Measurements from ENCODE around the gene CPED1. TPM values are rescaled to one million over a fixed set of nuclear protein-coding genes. Genes with fewer than 3 reads are reported as not detected.
"Not testable (repeated sequence)": the region's sequence is repeated elsewhere in the genome, so short reads cannot be mapped to it uniquely, and the experiment has no call there.

Gene CPED1
- total and polyA plus RNA-seq, 9 donors: 6.6 to 26.6 (median 10.8) TPM

DNA sequence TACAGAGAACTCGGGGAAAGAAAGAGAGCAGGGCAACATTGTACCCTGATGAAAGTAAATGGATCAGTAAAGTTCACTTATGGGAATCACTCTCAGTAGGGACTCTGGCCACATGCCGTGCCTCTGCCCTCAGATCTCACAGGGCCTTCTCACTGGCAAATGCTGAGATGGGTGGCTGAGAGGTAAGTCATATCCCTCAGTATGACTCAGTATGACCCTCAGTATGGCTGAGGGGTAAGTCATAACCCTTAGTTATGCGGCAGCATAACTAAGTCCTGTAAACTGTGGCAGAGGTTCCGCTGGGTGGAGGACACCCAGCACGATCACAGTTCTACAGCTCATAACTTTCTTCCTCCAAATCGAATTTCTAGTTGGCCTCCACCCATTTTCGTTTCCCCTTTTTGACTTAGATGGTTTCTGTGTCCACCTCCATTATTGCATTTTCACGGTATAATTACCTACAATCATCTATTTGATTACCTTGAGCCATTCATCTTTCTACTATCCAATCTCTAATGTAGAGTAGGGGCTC, 313.8 kb downstream of the CPED1 start:
- H3K9me3 ChIP-seq (replicated peaks; ENCODE audit: control insufficient read depth, low read depth, low read length): no peaks in the 10 kb centered on the region
- no peaks in the 10 kb centered on the region for H3K36me3 ChIP-seq (ENCODE audit: control insufficient read depth, insufficient read depth, low read length)
- 73% methylated on average over 3 of the region's 8 CpGs for WGBS (ENCODE audit: insufficient coverage)
- H3K27ac ChIP-seq (ENCODE audit: low read length): no peak overlapping the region
- no peak overlapping the region for H3K4me3 ChIP-seq (ENCODE audit: low read length)
- H3K27me3 ChIP-seq (ENCODE audit: control insufficient read depth, insufficient read depth, low read length): no peaks in the 10 kb centered on the region
- no peaks in the 10 kb centered on the region for H3K4me1 ChIP-seq (ENCODE audit: control insufficient read depth, insufficient read depth, low read length)
- DNase-seq: no peak

DNA sequence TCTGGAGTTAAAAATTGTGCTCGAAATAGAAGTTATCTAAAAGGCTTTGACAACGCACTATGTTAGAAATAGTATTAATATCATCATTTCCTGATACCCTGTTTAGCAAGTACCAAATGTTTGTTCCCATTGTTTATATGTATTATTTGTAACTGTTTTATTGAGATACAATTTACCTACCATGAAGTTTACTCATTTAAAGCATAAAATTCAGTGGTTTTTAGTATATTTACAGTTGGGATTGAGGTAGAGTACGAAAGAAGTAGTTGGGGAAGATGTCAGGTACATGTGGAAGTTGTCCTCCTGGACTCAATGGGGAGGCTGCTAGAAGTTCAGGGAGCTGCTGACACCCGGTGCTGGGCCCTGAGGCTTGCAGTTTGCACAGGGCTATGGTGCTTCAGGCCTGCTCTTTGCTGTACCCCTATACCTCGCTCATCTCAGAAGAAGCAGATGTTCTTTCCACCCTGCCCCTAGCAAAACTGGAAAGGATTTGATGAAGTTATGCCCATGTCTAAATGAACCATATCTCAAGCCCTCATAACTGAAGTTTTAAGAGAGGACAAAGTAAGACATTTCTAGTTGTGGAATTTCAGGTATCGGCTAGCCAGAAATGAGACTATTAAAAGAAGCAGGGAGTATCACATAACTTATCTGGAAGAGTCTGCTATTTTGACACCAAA, 315.1 kb downstream of the CPED1 start:
- no peak for DNase-seq
- no peaks in the 10 kb centered on the region for H3K27me3 ChIP-seq (ENCODE audit: control insufficient read depth, insufficient read depth, low read length)
- H3K4me1 ChIP-seq (ENCODE audit: control insufficient read depth, insufficient read depth, low read length): no peaks in the 10 kb centered on the region
- H3K27ac ChIP-seq (ENCODE audit: low read length): no peak overlapping the region
- 100% methylated on average over 1 of the region's 6 CpGs for WGBS (ENCODE audit: insufficient coverage)
- H3K4me3 ChIP-seq (ENCODE audit: low read length): no peak overlapping the region
- no peaks in the 10 kb centered on the region for H3K9me3 ChIP-seq (replicated peaks; ENCODE audit: control insufficient read depth, low read depth, low read length)
- H3K36me3 ChIP-seq (ENCODE audit: control insufficient read depth, insufficient read depth, low read length): no peaks in the 10 kb centered on the region

DNA sequence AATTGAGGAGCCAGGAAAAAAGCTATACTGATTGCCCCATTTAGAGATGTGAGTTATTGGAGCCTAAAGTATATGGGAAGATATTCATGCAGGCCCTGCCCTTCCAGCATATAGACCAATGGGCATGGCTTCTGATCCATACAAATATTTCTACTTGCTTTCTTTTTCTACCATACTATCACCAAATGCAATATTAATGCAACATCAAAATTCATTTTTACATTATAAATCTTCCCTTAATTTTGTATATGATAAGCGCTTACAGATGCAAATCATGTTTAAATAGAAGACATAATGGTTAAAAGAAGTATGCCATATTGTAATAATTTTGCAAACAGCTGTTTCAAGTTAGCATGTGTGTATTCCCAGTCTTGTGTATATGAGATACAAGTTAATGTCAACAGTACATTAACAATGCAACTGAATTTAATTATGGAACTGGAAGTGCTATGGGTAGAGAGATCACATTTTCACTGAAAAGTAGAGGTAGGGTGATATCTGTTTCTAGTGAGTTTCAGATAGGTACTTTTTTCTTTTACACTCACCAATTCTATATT, 315.7 kb downstream of the CPED1 start:
- no peaks in the 10 kb centered on the region for H3K36me3 ChIP-seq (ENCODE audit: control insufficient read depth, insufficient read depth, low read length)
- H3K9me3 ChIP-seq (replicated peaks; ENCODE audit: control insufficient read depth, low read depth, low read length): no peaks in the 10 kb centered on the region
- no peaks in the 10 kb centered on the region for H3K27me3 ChIP-seq (ENCODE audit: control insufficient read depth, insufficient read depth, low read length)
- DNase-seq: peak; percentile 40
- no peaks in the 10 kb centered on the region for H3K4me1 ChIP-seq (ENCODE audit: control insufficient read depth, insufficient read depth, low read length)
- no peak overlapping the region for H3K27ac ChIP-seq (ENCODE audit: low read length)
- no CpG with 5 or more reads among the region's 1 CpG for WGBS (ENCODE audit: insufficient coverage)
- H3K4me3 ChIP-seq (ENCODE audit: low read length): no peak overlapping the region

DNA sequence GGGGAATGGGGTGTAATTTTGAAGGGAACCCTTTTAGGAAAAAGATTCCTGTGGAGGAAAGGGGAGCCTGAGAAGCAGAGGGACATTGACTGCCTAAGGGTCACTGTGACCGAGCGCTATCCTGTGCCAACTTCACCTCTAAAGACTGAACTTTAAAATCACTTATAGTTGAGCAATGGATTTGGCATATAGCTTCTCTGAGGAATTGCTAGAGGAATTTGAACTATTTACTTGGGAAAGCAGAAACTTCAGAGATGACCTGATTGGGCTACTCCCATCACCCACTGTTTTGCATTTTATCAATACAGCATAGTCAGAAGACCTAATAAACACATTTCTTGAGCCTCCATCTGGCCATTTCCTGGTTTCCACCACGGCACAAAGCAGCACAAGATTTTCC, 316.6 kb downstream of the CPED1 start:
- H3K27me3 ChIP-seq (ENCODE audit: control insufficient read depth, insufficient read depth, low read length): no peaks in the 10 kb centered on the region
- WGBS (ENCODE audit: insufficient coverage): no CpG with 5 or more reads among the region's 3 CpGs
- H3K36me3 ChIP-seq (ENCODE audit: control insufficient read depth, insufficient read depth, low read length): no peaks in the 10 kb centered on the region
- DNase-seq: no peak
- H3K4me3 ChIP-seq (ENCODE audit: low read length): no peak overlapping the region
- H3K4me1 ChIP-seq (ENCODE audit: control insufficient read depth, insufficient read depth, low read length): no peaks in the 10 kb centered on the region
- no peak overlapping the region for H3K27ac ChIP-seq (ENCODE audit: low read length)
- H3K9me3 ChIP-seq (replicated peaks; ENCODE audit: control insufficient read depth, low read depth, low read length): no peaks in the 10 kb centered on the region

DNA sequence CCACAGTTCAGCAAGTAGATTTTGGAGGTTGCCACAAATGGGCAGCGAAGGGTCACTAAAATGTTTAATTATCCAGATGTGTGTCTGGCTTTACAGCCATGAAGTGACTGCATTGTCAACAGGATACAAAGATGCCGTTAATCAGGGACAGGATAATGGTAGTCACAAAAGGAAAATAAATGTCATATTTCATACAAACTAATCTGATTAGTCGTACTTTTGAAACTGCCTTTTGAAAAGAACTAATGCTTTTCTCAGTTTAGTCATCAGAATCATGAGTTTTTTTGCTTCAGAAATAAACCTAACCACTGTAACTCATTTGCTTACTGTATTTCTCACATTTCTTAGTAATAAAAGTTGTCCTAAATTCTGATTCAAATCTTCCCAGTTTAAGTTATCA, 318.1 kb downstream of the CPED1 start:
- Histone ChIP-seq H3K4me3 (ENCODE audit: low read length) (no peak overlapping the region), H3K27me3 (ENCODE audit: control insufficient read depth, insufficient read depth, low read length) (no peaks in the 10 kb centered on the region)

DNA sequence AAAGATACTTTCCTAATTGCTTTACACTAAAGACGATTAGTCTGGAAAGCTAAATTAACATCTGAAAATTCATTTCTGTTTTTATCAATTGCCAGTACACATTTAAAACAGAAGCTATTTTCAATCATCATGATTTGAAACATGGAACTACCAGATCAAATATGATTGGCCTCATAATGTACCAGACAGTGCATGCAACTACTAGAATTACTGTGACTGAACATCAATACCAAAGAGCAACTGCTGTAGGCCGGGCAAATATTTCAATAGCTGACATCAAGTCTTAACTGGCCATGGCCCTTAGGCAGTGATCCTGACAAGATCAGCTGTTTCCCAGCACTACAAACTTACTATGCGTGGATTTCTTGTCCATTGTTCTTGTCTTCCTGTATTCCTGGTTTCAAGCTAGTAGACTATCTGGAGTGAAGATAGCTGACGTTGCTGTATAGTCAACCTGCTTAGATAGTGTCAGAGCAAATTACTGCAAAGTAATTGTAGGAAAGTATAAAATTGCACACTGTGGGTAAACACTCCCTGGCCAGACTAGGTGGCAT, 318.6 kb downstream of the CPED1 start:
- H3K4me3 ChIP-seq (ENCODE audit: low read length): no peak overlapping the region
- no peak overlapping the region for H3K27ac ChIP-seq (ENCODE audit: low read length)
- no peak for DNase-seq
- H3K27me3 ChIP-seq (ENCODE audit: control insufficient read depth, insufficient read depth, low read length): no peaks in the 10 kb centered on the region
- no peaks in the 10 kb centered on the region for H3K9me3 ChIP-seq (replicated peaks; ENCODE audit: control insufficient read depth, low read depth, low read length)
- WGBS (ENCODE audit: insufficient coverage): 33% methylated on average over 1 of the region's 4 CpGs
- H3K36me3 ChIP-seq (ENCODE audit: control insufficient read depth, insufficient read depth, low read length): no peaks in the 10 kb centered on the region
- H3K4me1 ChIP-seq (ENCODE audit: control insufficient read depth, insufficient read depth, low read length): no peaks in the 10 kb centered on the region

More for the DNA sequence above, 318.1 kb downstream of the CPED1 start:
- no peaks in the 10 kb centered on the region for H3K9me3 ChIP-seq (replicated peaks; ENCODE audit: control insufficient read depth, low read depth, low read length)
- no CpG with 5 or more reads among the region's 3 CpGs for WGBS (ENCODE audit: insufficient coverage)
- H3K27ac ChIP-seq (ENCODE audit: low read length): no peak overlapping the region
- no peak for DNase-seq
- no peaks in the 10 kb centered on the region for H3K36me3 ChIP-seq (ENCODE audit: control insufficient read depth, insufficient read depth, low read length)
- no peaks in the 10 kb centered on the region for H3K4me1 ChIP-seq (ENCODE audit: control insufficient read depth, insufficient read depth, low read length)

DNA sequence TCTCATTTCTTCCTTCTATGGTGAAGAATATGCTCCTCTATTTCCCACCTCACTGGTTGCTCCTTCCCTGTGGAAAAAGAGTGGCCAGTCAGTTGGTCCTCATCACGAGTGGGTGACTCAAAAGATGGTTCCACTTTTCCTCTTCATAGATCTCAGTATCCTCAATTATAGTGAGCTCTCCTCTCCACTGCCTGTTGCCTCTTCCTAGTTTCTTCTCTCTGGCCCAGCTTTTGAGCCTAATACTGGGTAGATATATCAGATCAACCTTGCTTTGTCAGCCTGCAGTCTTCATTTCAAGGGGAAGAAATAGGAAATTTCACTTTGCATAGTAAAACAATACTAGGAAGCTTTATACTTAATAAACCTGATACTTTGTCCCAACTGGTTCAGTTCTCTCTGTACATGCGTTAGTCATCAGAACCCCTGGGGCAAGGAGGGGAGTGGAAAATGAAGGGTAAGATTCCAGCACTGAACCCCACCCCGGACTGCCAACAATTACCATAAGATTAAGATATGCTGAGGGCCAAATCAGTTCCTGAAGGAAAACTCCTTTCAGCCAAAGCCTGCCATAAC, 324.8 kb downstream of the CPED1 start:
- no CpG with 5 or more reads among the region's 3 CpGs for WGBS (ENCODE audit: insufficient coverage)
- H3K36me3 ChIP-seq (ENCODE audit: control insufficient read depth, insufficient read depth, low read length): no peaks in the 10 kb centered on the region
- DNase-seq: no peak
- peaks cover 4% of the 10 kb centered on the region for H3K4me1 ChIP-seq (ENCODE audit: control insufficient read depth, insufficient read depth, low read length)
- H3K27me3 ChIP-seq (ENCODE audit: control insufficient read depth, insufficient read depth, low read length): no peaks in the 10 kb centered on the region
- H3K27ac ChIP-seq (ENCODE audit: low read length): no peak overlapping the region
- no peak overlapping the region for H3K4me3 ChIP-seq (ENCODE audit: low read length)
- no peaks in the 10 kb centered on the region for H3K9me3 ChIP-seq (replicated peaks; ENCODE audit: control insufficient read depth, low read depth, low read length)

DNA sequence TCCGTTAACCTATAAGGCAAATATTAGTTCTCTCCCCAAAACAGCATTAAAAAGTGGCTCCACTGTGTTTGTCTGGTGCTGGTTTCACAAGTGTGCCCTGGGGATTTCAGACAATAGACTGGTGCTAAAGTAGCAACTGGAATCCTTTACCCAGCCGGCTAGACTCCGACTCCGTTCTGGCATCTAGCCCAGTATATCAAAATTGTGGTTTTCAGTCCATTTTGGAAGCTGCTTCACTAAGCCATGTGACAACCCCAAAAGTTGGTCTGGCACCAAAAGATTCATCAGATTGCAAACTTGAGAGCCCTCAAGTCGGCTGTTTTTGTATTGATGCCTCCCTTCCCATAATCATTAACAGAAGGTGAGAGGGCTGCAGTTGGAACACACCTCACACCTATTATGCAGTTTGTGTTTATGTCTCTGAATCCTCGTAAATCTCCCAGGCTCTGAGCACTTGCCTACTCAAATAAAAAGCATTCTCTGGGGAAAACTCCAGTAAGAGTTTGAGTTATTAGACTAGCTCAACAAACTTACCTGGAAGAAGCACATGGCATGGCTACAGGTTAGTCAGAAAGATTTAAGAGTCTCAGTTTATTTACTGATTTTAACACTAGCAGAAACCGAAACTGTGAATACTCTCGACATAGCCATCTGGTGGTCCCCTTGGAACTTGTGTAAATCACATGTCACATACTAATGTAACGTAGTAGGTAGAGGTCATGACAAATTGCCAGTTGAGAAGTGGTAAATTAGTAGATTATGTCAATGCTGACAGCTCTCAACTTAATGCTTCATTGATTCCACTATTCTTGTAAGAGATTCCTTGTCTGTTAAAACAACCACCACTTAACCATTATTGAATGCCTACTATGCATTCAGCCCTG, 325.5 kb downstream of the CPED1 start:
- Histone ChIP-seq H3K4me3 (ENCODE audit: low read length) (no peak overlapping the region), H3K27ac (ENCODE audit: low read length) (no peak overlapping the region), H3K27me3 (ENCODE audit: control insufficient read depth, insufficient read depth, low read length) (no peaks in the 10 kb centered on the region), H3K9me3 (replicated peaks; ENCODE audit: control insufficient read depth, low read depth, low read length) (no peaks in the 10 kb centered on the region), H3K36me3 (ENCODE audit: control insufficient read depth, insufficient read depth, low read length) (no peaks in the 10 kb centered on the region), H3K4me1 (ENCODE audit: control insufficient read depth, insufficient read depth, low read length) (peaks cover 4% of the 10 kb centered on the region)
- peak; percentile 23 for DNase-seq
- WGBS (ENCODE audit: insufficient coverage): 9% methylated on average over 4 of the region's 9 CpGs

DNA sequence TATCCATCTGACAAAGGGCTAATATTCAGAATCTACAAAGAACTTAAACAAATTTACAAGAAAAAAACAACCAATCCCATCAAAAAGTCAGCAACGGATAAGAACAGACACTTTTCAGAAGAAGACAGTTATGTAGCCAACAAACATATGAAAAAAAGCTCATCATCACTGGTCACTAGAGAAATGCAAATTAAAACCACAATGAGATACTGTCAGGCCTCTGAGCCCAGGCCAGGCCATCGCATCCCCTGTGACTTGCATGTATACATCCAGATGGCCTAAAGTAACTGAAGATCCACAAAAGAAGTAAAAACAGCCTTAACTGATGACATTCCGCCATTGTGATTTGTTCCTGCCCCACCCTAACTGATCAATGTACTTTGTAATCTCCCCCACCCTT, 326.7 kb downstream of the CPED1 start:
- H3K4me3 ChIP-seq (ENCODE audit: low read length); H3K36me3 ChIP-seq (ENCODE audit: control insufficient read depth, insufficient read depth, low read length); H3K27ac ChIP-seq (ENCODE audit: low read length); DNase-seq; H3K4me1 ChIP-seq (ENCODE audit: control insufficient read depth, insufficient read depth, low read length); H3K27me3 ChIP-seq (ENCODE audit: control insufficient read depth, insufficient read depth, low read length); H3K9me3 ChIP-seq (replicated peaks; ENCODE audit: control insufficient read depth, low read depth, low read length): not testable (repeated sequence)
- WGBS (ENCODE audit: insufficient coverage): no CpG with 5 or more reads among the region's 3 CpGs

DNA sequence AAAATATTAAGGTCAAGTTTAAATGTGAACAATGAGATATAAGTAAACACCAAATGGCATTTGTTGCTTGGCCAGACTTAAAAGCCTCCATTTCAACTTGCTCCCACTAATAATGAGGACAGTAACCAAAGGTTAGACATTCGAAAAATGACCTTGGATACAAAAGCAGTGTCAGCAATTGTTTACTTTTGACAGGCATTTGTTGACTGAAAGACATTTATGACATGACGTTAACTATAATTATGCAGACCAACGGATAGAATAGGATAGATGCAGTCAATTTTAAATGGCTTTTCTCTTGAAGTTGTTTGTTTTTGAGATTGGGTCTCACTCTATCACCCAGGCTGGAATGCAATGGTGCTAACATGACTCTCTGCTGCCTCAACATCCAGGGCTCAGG, 333.9 kb downstream of the CPED1 start:
- no peak overlapping the region for H3K4me3 ChIP-seq (ENCODE audit: low read length)
- DNase-seq: no peak
- no peaks in the 10 kb centered on the region for H3K36me3 ChIP-seq (ENCODE audit: control insufficient read depth, insufficient read depth, low read length)
- no peak overlapping the region for H3K27ac ChIP-seq (ENCODE audit: low read length)
- H3K4me1 ChIP-seq (ENCODE audit: control insufficient read depth, insufficient read depth, low read length): no peaks in the 10 kb centered on the region
- no peaks in the 10 kb centered on the region for H3K9me3 ChIP-seq (replicated peaks; ENCODE audit: control insufficient read depth, low read depth, low read length)
- WGBS (ENCODE audit: insufficient coverage): 100% methylated on average over 1 of the region's 3 CpGs
- H3K27me3 ChIP-seq (ENCODE audit: control insufficient read depth, insufficient read depth, low read length): peaks cover 1% of the 10 kb centered on the region
